Measurements from ENCODE around the gene OVAAL. TPM values are rescaled to one million over a fixed set of nuclear protein-coding genes. Genes with fewer than 3 reads are reported as not detected.

Gene OVAAL
- total and polyA plus RNA-seq, 9 of the 15 experiments (the other 6 are each of a cell fraction or from before 2014, with no cell fraction given) = 0.04 to 0.18 (median 0.08) TPM; not detected in 4

DNA sequence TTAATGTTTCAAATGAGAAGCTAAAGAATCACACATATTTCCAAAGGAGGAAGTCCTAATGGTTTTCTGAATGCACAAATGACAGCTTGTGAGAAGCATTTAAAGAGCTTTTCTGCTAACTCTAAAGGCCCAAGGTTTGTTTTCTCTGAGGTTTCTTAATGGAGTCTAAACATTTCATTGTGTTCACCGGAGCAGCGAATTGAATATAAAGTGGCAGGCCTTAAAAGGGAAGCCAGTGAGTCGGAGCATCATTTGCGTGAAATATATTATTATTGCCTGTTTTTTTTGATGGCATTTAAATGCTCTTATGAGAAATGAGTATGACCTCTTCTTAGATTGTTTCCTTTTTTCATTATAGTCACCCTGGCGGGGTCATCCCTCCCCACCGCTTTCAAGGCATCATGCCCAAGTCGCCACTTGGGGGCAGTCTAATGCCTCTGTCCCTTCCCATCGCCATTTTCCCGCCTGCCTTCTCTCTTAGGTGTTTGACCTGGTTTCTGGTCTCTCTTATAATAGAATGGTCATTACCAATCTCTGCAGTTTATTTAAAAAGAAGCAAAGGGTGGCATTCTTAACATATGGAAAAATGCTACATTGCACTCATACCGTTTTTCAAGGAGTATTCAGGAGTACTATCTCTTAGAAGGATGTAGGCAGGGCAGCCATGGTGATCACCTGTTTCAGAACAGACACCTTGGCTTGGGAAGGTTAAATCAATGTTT, 25.3 kb upstream of the OVAAL start (continued):
- TF ChIP-seq NR2C2 (CRISPR knock-in tag; IDR thresholded peaks at IDR 0.05) (no peak), NR2C2 (tag; IDR thresholded peaks at IDR 0.05) (peak; percentile 37; the same call in 1 of the 2 replicates), RBM15 (IDR thresholded peaks at IDR 0.05; ENCODE audit: insufficient read depth, low read length) (no peak), ASH1L (IDR thresholded peaks at IDR 0.05; ENCODE audit: borderline replicate concordance, low read depth, partially characterized antibody) (peak; percentile 26), PTTG1 (tag; IDR thresholded peaks at IDR 0.05; ENCODE audit: low read depth) (no peak), UBTF (IDR thresholded peaks at IDR 0.05; ENCODE audit: borderline replicate concordance in 1 of 2, low read depth in 2 of 2, low read length in 2 of 2) (0 out of 4 replicates have a peak, but pooled peaks of 1 of the 2 experiments have one; percentile 41), E2F6 (IDR thresholded peaks at IDR 0.05; ENCODE audit: borderline replicate concordance in 1 of 2, extremely low read depth in 1 of 2, insufficient read depth in 1 of 2, insufficient read length in 1 of 2, low read depth in 1 of 2, low read length in 1 of 2, poor library complexity in 1 of 2, severe bottlenecking in 1 of 2) (peak in 1 of 2 experiments; percentile 51), DMBX1 (CRISPR knock-in tag; IDR thresholded peaks at IDR 0.05; ENCODE audit: borderline replicate concordance) (0 out of 2 replicates have a peak, but pooled peaks have one; percentile 26), ATF1 (CRISPR knock-in tag; IDR thresholded peaks at IDR 0.05) (no peak), ATF1 (tag; IDR thresholded peaks at IDR 0.05) (peak; percentile 20; the same call in 1 of the 2 replicates), SP1 (CRISPR knock-in tag; IDR thresholded peaks at IDR 0.05) (peak; percentile 54; the same call in 1 of the 2 replicates), RAD51 (IDR thresholded peaks at IDR 0.05; ENCODE audit: borderline replicate concordance, low read depth) (no peak)
- TF ChIP-seq, protein P1, sequence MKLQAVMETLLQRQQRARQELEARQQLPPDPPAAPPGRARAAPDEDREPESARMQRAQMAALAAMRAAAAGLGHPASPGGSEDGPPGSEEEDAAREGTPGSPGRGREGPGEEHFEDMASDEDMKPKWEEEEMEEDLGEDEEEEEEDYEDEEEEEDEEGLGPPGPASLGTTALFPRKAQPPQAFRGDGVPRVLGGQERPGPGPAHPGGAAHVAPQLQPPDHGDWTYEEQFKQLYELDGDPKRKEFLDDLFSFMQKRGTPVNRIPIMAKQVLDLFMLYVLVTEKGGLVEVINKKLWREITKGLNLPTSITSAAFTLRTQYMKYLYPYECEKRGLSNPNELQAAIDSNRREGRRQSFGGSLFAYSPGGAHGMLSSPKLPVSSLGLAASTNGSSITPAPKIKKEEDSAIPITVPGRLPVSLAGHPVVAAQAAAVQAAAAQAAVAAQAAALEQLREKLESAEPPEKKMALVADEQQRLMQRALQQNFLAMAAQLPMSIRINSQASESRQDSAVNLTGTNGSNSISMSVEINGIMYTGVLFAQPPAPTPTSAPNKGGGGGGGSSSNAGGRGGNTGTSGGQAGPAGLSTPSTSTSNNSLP (IDR thresholded peaks at IDR 0.05; ENCODE audit: borderline replicate concordance, low read depth, low read length) = peak; percentile 40; the same call in 1 of the 2 replicates
- TF ChIP-seq, protein P2, sequence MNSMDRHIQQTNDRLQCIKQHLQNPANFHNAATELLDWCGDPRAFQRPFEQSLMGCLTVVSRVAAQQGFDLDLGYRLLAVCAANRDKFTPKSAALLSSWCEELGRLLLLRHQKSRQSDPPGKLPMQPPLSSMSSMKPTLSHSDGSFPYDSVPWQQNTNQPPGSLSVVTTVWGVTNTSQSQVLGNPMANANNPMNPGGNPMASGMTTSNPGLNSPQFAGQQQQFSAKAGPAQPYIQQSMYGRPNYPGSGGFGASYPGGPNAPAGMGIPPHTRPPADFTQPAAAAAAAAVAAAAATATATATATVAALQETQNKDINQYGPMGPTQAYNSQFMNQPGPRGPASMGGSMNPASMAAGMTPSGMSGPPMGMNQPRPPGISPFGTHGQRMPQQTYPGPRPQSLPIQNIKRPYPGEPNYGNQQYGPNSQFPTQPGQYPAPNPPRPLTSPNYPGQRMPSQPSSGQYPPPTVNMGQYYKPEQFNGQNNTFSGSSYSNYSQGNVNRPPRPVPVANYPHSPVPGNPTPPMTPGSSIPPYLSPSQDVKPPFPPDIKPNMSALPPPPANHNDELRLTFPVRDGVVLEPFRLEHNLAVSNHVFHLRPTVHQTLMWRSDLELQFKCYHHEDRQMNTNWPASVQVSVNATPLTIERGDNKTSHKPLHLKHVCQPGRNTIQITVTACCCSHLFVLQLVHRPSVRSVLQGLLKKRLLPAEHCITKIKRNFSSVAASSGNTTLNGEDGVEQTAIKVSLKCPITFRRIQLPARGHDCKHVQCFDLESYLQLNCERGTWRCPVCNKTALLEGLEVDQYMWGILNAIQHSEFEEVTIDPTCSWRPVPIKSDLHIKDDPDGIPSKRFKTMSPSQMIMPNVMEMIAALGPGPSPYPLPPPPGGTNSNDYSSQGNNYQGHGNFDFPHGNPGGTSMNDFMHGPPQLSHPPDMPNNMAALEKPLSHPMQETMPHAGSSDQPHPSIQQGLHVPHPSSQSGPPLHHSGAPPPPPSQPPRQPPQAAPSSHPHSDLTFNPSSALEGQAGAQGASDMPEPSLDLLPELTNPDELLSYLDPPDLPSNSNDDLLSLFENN (IDR thresholded peaks at IDR 0.05; ENCODE audit: low read depth in 2 of 2, low read length in 2 of 2) = no peak
